GM13977 (cell line): ENCODE results near the gene SLC2A5.

Experiments
- DNase-seq: peaks from one replicate; pipeline ENCODE4 v3.0.0; 2012; ENCODE audit warnings: low spot score
- in situ Hi-C: fragments of 300-500 bp; cut with MboI; formaldehyde crosslinking; loops from one replicate; pipeline ENCODE4 v1.12.0; 2022; ENCODE audit warnings: low sequenced_read_pairs, low pct_unique_long_range_greater_than_20kb, mixed read lengths, inconsistent platforms; ENCODE audit not compliant: unreplicated experiment
- TF ChIP-seq, protein P1 (sequence below): IDR thresholded peaks from 2 replicates; pipeline ENCODE4 v1.5.1; 2012; ENCODE audit warnings: mild to moderate bottlenecking, control low read depth; ENCODE audit not compliant: insufficient read depth; ENCODE audit errors: extremely low read depth, missing control alignments

The SLC2A5 gene

GRCh38 chr1:9078015-9078751 lies 8.7 kb upstream of the SLC2A5 start:
- no peak for DNase-seq
- in situ Hi-C loops: no loop called here
- TF ChIP-seq, protein P1, sequence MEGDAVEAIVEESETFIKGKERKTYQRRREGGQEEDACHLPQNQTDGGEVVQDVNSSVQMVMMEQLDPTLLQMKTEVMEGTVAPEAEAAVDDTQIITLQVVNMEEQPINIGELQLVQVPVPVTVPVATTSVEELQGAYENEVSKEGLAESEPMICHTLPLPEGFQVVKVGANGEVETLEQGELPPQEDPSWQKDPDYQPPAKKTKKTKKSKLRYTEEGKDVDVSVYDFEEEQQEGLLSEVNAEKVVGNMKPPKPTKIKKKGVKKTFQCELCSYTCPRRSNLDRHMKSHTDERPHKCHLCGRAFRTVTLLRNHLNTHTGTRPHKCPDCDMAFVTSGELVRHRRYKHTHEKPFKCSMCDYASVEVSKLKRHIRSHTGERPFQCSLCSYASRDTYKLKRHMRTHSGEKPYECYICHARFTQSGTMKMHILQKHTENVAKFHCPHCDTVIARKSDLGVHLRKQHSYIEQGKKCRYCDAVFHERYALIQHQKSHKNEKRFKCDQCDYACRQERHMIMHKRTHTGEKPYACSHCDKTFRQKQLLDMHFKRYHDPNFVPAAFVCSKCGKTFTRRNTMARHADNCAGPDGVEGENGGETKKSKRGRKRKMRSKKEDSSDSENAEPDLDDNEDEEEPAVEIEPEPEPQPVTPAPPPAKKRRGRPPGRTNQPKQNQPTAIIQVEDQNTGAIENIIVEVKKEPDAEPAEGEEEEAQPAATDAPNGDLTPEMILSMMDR: no peak

GRCh38 chr1:9075022-9075421 lies 5.6 kb upstream of the SLC2A5 start:
- TF ChIP-seq, protein P1: no peak
- DNase-seq: no peak
- in situ Hi-C loops: no loop called here

DNA sequence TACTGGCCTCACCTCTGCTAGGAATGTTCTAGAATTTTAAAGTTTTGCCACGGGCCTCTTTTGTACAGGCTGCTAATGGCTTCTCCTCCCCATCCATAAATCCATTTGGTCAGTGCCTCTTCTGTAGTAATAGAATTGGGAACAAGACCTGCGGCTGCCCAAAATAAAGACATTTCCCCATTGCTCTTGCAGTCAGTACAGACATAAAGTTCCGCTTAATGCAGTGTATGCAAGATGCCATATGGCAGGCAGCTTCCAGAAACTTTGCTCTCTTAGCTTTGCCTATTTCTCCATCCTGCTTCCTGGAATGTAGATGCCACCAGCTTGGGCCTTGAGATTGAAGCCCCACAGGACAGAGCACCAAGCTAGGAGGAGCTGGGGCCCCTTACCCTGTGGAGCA lies 3.7 kb upstream of the SLC2A5 start:
- in situ Hi-C loops: no loop called here
- DNase-seq: no peak
- TF ChIP-seq, protein P1: no peak

DNA sequence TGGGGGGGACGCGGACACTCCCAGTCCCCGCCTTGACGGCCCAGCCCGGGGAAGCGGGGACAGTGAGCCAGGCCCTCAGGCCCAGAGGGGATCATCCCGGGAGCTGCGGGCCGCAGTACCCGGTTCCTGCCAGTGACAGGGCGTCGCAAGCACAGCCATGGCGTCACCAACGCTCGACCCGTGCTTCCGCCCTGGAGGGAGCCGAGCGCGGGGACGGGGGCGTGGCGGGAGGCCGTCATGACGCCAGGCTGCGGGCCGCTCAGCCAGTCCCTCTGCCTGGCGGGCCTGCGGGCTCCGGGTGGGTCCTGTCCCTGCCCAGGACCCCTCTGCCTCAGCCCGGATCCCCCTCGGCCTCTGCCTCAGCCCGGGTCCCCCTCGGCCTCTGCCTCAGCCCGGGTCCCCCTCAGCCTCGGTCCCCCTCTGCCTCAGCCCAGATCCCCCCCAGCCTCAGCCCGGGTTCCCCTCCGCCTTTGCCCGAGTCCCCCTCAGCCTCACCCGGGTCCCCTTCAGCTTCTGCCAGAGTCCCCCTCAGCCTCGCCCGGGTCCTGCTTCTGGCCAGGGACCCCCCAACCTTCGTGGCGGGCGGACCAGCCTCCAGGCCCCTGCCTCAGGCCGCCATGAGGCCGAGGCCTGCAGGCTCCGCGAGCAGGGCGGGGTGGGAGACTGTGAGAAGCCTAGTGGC lies 2.3 kb upstream of the SLC2A5 start:
- in situ Hi-C loops: no loop called here
- DNase-seq: no peak

GRCh38 chr1:9070486-9070885 lies 1.1 kb upstream of the SLC2A5 start:
- TF ChIP-seq, protein P1: no peak
- no peak for DNase-seq
- in situ Hi-C loops: no loop called here

More for the DNA sequence above, 2.3 kb upstream of the SLC2A5 start:
- TF ChIP-seq, protein P1: no peak

DNA sequence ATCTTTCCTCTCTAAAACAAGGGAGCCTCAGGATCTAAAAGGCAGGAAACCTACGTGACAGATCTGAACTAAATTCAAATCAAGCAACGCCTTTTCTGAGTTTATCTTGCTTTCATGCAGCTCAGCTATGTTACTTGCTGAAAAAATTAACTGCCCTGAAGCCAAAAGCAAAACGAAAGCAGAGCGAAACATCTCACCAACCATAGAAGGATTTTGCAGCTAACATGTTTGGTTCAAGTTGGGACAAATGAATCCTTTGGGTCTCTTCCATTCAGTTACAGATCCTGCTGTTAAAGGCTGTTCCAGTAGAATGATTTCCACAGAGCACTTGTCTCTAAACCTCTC lies 482 bp downstream of the SLC2A5 start:
- in situ Hi-C loops: no loop called here
- no peak for DNase-seq
- TF ChIP-seq, protein P1: no peak
